Metanephros (tissue), 2 donors: ENCODE results near the gene CEBPE. TPM values are rescaled to one million over a fixed set of nuclear protein-coding genes. Genes with fewer than 3 reads are reported as not detected.

Experiments
- small RNA-seq: library from RNA; depleted of rRNA; stranded (forward); fragments of <200 nt; gene quantifications from one replicate; pipeline ENCODE3, GENCODE V24; 2014; ENCODE audit warnings: low replicate concordance
- total RNA-seq: library from RNA; depleted of rRNA; stranded (reverse); fragments of >200 nt; gene quantifications from one replicate; pipeline ENCODE4 v1.2.3, GENCODE V29; 2014

The CEBPE gene
- 1.1 TPM for total RNA-seq

GRCh38 chr14:23118506-23119362, at the start of gene CEBPE:
TSS of gene CEBPE (minus strand) at chr14:23119255. CDS start at chr14:23119091, 164 bp downstream.

GRCh38 chr14:23104591-23105347, 14.3 kb downstream of the CEBPE start, which contains the start of gene CIROP:
TSS of gene CIROP (minus strand) at chr14:23104989. CDS start at chr14:23104920, 69 bp downstream.

GRCh38 chr14:23095196-23096108, 23.6 kb downstream of the CEBPE start, which contains the start of gene C14orf119:
TSS of gene C14orf119 (plus strand) at chr14:23095505. CDS start at chr14:23097659, 2,154 bp downstream.

GRCh38 chr14:23094666-23095195, 24.3 kb downstream of the CEBPE start, which contains the start of gene ACIN1:
TSS of gene ACIN1 (minus strand) at chr14:23095136. CDS start at chr14:23095112, 24 bp downstream.

Small RNA genes lying within 50 kb of the gene (small RNA-seq; reads per million reads assigned to genes)
- gene RNU6-1138P = not detected

Other genes with a start within 250 kb of the CEBPE start
- gene LRP10, start 247.5 kb downstream of the CEBPE start, total RNA-seq = 57.5 TPM
- 0.41 TPM for gene REM2, start 236.0 kb downstream of the CEBPE start, total RNA-seq
- gene RBM23, start 200.1 kb downstream of the CEBPE start, total RNA-seq = 94.8 TPM
- gene PRMT5, start 189.9 kb downstream of the CEBPE start, total RNA-seq = 108 TPM
- 57.0 TPM for gene HAUS4, start 162.2 kb downstream of the CEBPE start, total RNA-seq
- 63.2 TPM for gene AJUBA, start 136.7 kb downstream of the CEBPE start, total RNA-seq
- 16.8 TPM for gene C14orf93, start 109.1 kb downstream of the CEBPE start, total RNA-seq
- 126 TPM for gene PSMB5, start 84.4 kb downstream of the CEBPE start, total RNA-seq
- not detected for gene PSMB11, start 77.0 kb downstream of the CEBPE start, total RNA-seq
- 18.1 TPM for gene CDH24, start 61.7 kb downstream of the CEBPE start, total RNA-seq
- gene ACIN1, start 24.1 kb downstream of the CEBPE start, total RNA-seq = 120 TPM
- gene C14orf119, start 23.8 kb downstream of the CEBPE start, total RNA-seq = 28.4 TPM
- not detected for gene CIROP, start 14.3 kb downstream of the CEBPE start, total RNA-seq
- 50.2 TPM for gene SLC7A8, start 64.4 kb upstream of the CEBPE start, total RNA-seq
- gene RNF212B, start 118.7 kb upstream of the CEBPE start, total RNA-seq = 0.18 TPM
- 8.9 TPM for gene HOMEZ, start 166.9 kb upstream of the CEBPE start, total RNA-seq
- gene PPP1R3E, start 183.6 kb upstream of the CEBPE start, total RNA-seq = 10.8 TPM
- gene BCL2L2, start 187.6 kb upstream of the CEBPE start, total RNA-seq = 33.3 TPM
- gene PABPN1, start 202.2 kb upstream of the CEBPE start, total RNA-seq = 87.1 TPM
- 81.9 TPM for gene SLC22A17, start 233.6 kb upstream of the CEBPE start, total RNA-seq
- gene EFS, start 245.9 kb upstream of the CEBPE start, total RNA-seq = 35.5 TPM